CMK (cell line): Measurements from ENCODE around the gene ALPL.
"Not testable (repeated sequence)": the region's sequence is repeated elsewhere in the genome, so short reads cannot be mapped to it uniquely, and the experiment has no call there.

ENCODE experiments used
- DNase-seq: peaks from one replicate; pipeline ENCODE4 v3.0.0-alpha.2; 2010; ENCODE audit warnings: low read depth

The ALPL gene

GRCh38 chr1:21509351-21510112 lies at the start of gene ALPL:
ALPL (plus strand) TSS chr1:21509423; CDS start chr1:21554082, 44,659 bp downstream.
- no peak for DNase-seq

- DNase-seq: not testable (repeated sequence)
Observed at GRCh38 chr1:21465127-21465526, 44.1 kb upstream of the ALPL start.

- DNase-seq: not testable (repeated sequence)
Observed at GRCh38 chr1:21467946-21468345, 41.3 kb upstream of the ALPL start.

- DNase-seq: no peak
Observed at GRCh38 chr1:21468599-21468998, 40.6 kb upstream of the ALPL start.

- no peak for DNase-seq
Observed at GRCh38 chr1:21469581-21469980, 39.6 kb upstream of the ALPL start.

- DNase-seq: no peak
Observed at GRCh38 chr1:21472861-21473260, 36.4 kb upstream of the ALPL start.

GRCh38 chr1:21478356-21478755 lies 30.9 kb upstream of the ALPL start:
- DNase-seq: no peak

- DNase-seq: not testable (repeated sequence)
Observed at GRCh38 chr1:21483881-21484280, 25.3 kb upstream of the ALPL start.

- no peak for DNase-seq
Observed at GRCh38 chr1:21489146-21489545, 20.1 kb upstream of the ALPL start.

GRCh38 chr1:21490774-21491487 lies 18.3 kb upstream of the ALPL start:
- no peak for DNase-seq

GRCh38 chr1:21491488-21492355 lies 17.5 kb upstream of the ALPL start:
- no peak for DNase-seq

GRCh38 chr1:21492356-21492625 lies 16.9 kb upstream of the ALPL start:
- no peak for DNase-seq

GRCh38 chr1:21494196-21494595 lies 15.0 kb upstream of the ALPL start:
- no peak for DNase-seq

- no peak for DNase-seq
Observed at GRCh38 chr1:21495225-21495820, 13.9 kb upstream of the ALPL start.

- DNase-seq: no peak
Observed at GRCh38 chr1:21496063-21496462, 13.2 kb upstream of the ALPL start.

GRCh38 chr1:21496886-21497285 lies 12.3 kb upstream of the ALPL start:
- DNase-seq: no peak

- DNase-seq: no peak
Observed at GRCh38 chr1:21497466-21498061, 11.7 kb upstream of the ALPL start.

GRCh38 chr1:21499283-21499950 lies 9.8 kb upstream of the ALPL start:
- no peak for DNase-seq

GRCh38 chr1:21503706-21504377 lies 5.4 kb upstream of the ALPL start:
- DNase-seq: no peak

GRCh38 chr1:21506804-21507203 lies 2.4 kb upstream of the ALPL start:
- DNase-seq: no peak
